ENCODE results near the gene GLA.

DNA sequence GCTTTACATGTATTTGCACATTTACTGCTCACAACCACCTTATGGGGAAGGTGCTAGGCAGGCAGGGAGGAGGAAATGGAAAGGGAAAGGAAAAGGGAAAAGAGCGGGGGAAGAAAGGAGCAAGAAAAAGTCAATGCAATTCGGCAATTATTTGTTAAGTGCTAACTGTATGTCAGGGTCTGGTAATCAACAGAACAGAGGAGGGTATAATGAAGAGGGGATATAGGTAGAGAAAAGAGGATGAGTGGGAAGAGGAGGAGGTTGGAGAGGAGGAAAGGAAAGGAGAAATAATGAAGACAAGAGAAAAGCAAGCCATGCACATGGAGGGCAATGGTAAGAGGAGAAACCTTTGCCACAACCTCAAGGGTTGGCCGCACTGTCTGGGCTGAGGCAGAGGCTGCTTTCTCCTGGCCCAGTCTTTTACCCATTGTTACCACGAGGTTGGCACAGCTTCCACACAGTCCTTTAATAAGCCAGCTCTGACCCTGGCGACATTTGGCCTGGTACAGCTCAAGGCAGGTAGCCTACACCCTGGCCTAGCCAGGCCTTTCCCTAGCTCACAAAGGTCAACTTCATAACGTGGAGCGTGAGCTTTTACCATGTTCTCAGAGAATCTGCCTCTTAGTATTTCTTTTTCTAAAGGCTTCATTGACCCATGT lies 22.6 kb downstream of the GLA start:
- TF ChIP-seq EZH2 (IDR thresholded peaks at IDR 0.05; ENCODE audit: borderline replicate concordance, low read depth, low read length, severe bottlenecking) = no peak
- TF ChIP-seq, protein P1, sequence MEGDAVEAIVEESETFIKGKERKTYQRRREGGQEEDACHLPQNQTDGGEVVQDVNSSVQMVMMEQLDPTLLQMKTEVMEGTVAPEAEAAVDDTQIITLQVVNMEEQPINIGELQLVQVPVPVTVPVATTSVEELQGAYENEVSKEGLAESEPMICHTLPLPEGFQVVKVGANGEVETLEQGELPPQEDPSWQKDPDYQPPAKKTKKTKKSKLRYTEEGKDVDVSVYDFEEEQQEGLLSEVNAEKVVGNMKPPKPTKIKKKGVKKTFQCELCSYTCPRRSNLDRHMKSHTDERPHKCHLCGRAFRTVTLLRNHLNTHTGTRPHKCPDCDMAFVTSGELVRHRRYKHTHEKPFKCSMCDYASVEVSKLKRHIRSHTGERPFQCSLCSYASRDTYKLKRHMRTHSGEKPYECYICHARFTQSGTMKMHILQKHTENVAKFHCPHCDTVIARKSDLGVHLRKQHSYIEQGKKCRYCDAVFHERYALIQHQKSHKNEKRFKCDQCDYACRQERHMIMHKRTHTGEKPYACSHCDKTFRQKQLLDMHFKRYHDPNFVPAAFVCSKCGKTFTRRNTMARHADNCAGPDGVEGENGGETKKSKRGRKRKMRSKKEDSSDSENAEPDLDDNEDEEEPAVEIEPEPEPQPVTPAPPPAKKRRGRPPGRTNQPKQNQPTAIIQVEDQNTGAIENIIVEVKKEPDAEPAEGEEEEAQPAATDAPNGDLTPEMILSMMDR (IDR thresholded peaks at IDR 0.05; ENCODE audit: borderline replicate concordance, extremely low read depth, low read length, poor library complexity, severe bottlenecking) = no peak

All from DND-41 (cell line).